ENCODE data around the gene RMRP.

DNA sequence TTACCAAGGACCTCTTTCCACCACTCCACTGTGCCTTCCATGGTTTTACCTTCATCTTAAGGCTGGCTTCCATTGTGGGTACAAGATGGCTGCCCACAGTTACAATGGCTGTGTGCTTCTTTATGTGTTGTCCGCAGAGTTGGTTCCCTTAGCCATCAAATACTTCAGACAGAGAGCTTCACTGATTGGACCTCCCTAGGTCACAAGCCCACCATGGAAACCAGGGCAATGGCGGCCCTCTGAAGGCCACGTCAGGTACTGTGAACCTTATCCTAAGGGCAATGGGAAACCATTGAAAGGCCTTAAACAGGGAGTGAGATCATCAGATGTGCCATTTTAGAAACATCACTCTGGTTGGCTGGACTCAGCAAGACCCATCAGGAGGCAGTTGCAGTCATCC, 10.1 kb upstream of the RMRP start:
- TF ChIP-seq, protein P1, sequence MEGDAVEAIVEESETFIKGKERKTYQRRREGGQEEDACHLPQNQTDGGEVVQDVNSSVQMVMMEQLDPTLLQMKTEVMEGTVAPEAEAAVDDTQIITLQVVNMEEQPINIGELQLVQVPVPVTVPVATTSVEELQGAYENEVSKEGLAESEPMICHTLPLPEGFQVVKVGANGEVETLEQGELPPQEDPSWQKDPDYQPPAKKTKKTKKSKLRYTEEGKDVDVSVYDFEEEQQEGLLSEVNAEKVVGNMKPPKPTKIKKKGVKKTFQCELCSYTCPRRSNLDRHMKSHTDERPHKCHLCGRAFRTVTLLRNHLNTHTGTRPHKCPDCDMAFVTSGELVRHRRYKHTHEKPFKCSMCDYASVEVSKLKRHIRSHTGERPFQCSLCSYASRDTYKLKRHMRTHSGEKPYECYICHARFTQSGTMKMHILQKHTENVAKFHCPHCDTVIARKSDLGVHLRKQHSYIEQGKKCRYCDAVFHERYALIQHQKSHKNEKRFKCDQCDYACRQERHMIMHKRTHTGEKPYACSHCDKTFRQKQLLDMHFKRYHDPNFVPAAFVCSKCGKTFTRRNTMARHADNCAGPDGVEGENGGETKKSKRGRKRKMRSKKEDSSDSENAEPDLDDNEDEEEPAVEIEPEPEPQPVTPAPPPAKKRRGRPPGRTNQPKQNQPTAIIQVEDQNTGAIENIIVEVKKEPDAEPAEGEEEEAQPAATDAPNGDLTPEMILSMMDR (IDR thresholded peaks at IDR 0.05): no peak
- TF ChIP-seq POLR2AphosphoS5 (IDR thresholded peaks at IDR 0.05): no peak

All from breast epithelium (tissue), 3 donors.